NT2/D1 (cell line): ENCODE results near the gene AGL.

ENCODE experiments used
- SUZ12 ChIP-seq: IDR thresholded peaks from 2 replicates; pipeline ENCODE4 v1.6.1; 2011; ENCODE audit not compliant: insufficient read length, insufficient read depth; ENCODE audit errors: extremely low read depth
- ZNF274 ChIP-seq: IDR thresholded peaks from 2 replicates; pipeline ENCODE4 v1.6.1; 2011; ENCODE audit warnings: mild to moderate bottlenecking, low read depth, low read length

GRCh38 chr1:99811075-99811474 is 39.1 kb upstream of the AGL start:
- no peak for TF ChIP-seq SUZ12
- TF ChIP-seq ZNF274 = no peak
